PC-3 (cell line): ENCODE measurements around the gene VPS18. TPM values are rescaled to one million over a fixed set of nuclear protein-coding genes. Genes with fewer than 3 reads are reported as not detected.

Experiments used
- ATAC-seq: fragments of 200-7000 bp; cut with Tn5 transposase; 2 replicates; pipeline ENCODE4 v1.9.1; 2020; ENCODE audit warnings: mild to moderate bottlenecking, moderate library complexity
- BruUV-seq: library from RNA; stranded (reverse); fragments of 400-500 nt; replicated peaks from 2 replicates; lab custom pipeline; 2021; lab: Mats Ljungman, UMichigan
- CTCF ChIA-PET: fragments of 300-600 bp; sonication (Branson Sonifier 250); formaldehyde crosslinking; loops from one replicate; lab custom pipeline; 2022; ENCODE audit warnings: antibody characterized with exemption; lab: Charles Lee
- POLR2A ChIA-PET: fragments of 300-600 bp; sonication (Branson Sonifier 250); formaldehyde crosslinking; loops from one replicate; lab custom pipeline; 2022; ENCODE audit warnings: antibody characterized with exemption; ENCODE audit not compliant: unreplicated experiment; lab: Charles Lee
- DNase-seq: peaks from one replicate; pipeline ENCODE4 v3.0.0-alpha.2; 2015
- H2AFZ ChIP-seq: fragments of 300-600 bp; sonication (generic); 2 replicates; pipeline ENCODE4 v1.6.0; 2016; ENCODE audit warnings: antibody characterized with exemption, low read length
- H3F3A ChIP-seq: fragments of 300-600 bp; sonication (generic); one replicate; pipeline ENCODE4 v1.6.0; 2017; ENCODE audit warnings: antibody characterized with exemption, low read length, control low read depth, mild to moderate bottlenecking; ENCODE audit not compliant: unreplicated experiment
- H3K27ac ChIP-seq: fragments of 300-600 bp; sonication (generic); 2 replicates; pipeline ENCODE4 v1.5.1; 2016; ENCODE audit warnings: mild to moderate bottlenecking, low read length
- H3K27me3 ChIP-seq: fragments of 300-600 bp; sonication (generic); 2 replicates; pipeline ENCODE4 v1.6.1; 2016; ENCODE audit warnings: low read length, mixed read lengths
- H3K36me3 ChIP-seq: fragments of 300-600 bp; sonication (generic); 2 replicates; pipeline ENCODE4 v1.6.1; 2016; ENCODE audit warnings: low read depth, mixed run types, low read length, mixed read lengths
- H3K4me1 ChIP-seq: fragments of 300-600 bp; sonication (generic); 2 replicates; pipeline ENCODE4 v1.5.1; 2016; ENCODE audit warnings: low read length; ENCODE audit not compliant: insufficient read depth
- H3K4me2 ChIP-seq: fragments of 300-600 bp; sonication (generic); 2 replicates; pipeline ENCODE4 v1.6.0; 2016; ENCODE audit warnings: low read length
- H3K4me3 ChIP-seq: fragments of 300-600 bp; sonication (generic); 2 replicates; pipeline ENCODE4 v1.5.1; 2016; ENCODE audit warnings: mild to moderate bottlenecking, low read length, mixed read lengths
- H3K79me2 ChIP-seq: fragments of 300-600 bp; sonication (generic); 2 replicates; pipeline ENCODE4 v1.6.1; 2017; ENCODE audit warnings: low read length, mixed read lengths
- H3K9ac ChIP-seq: fragments of 300-600 bp; sonication (generic); 2 replicates; pipeline ENCODE4 v1.6.0; 2016; ENCODE audit warnings: mild to moderate bottlenecking, low read length
- H3K9me2 ChIP-seq: fragments of 300-600 bp; sonication (generic); replicated peaks from 2 replicates; pipeline ENCODE4 v1.6.1; 2016; ENCODE audit warnings: mixed run types, low read length, mixed read lengths
- H3K9me3 ChIP-seq: fragments of 300-600 bp; sonication (generic); 2 replicates; pipeline ENCODE4 v1.6.1; 2016; ENCODE audit warnings: low read length, mixed read lengths
- H4K20me1 ChIP-seq: fragments of 300-600 bp; sonication (generic); 2 replicates; pipeline ENCODE4 v1.6.1; 2016; ENCODE audit warnings: low read length, mixed read lengths
- CTCF ChIP-seq: fragments of 300-600 bp; sonication (generic); conservative IDR thresholded peaks from 2 replicates; pipeline ENCODE4 v1.5.1; 2017; ENCODE audit warnings: antibody characterized with exemption, low read depth, mild to moderate bottlenecking, low read length
- EZH2 ChIP-seq: fragments of 300-600 bp; sonication (generic); IDR thresholded peaks from one replicate; pipeline ENCODE4 v1.6.1; 2017; ENCODE audit warnings: antibody characterized with exemption, mild to moderate bottlenecking, low read length; ENCODE audit not compliant: unreplicated experiment
- EZH2phosphoT487 ChIP-seq: fragments of 300-600 bp; sonication (generic); IDR thresholded peaks from 2 replicates; pipeline ENCODE4 v1.6.1; 2018; ENCODE audit warnings: mild to moderate bottlenecking, antibody characterized with exemption, low read length, borderline replicate concordance
- intact Hi-C: fragments of 100-400 bp; cut with micrococcal nuclease; formaldehyde crosslinking; loops from 2 replicates; pipeline ENCODE4 v1.9.0; 2023
- total RNA-seq: library from RNA; depleted of rRNA; stranded (reverse); fragments of >200 nt; gene quantifications from 2 replicates; pipeline ENCODE4 v1.2.3, GENCODE V29; 2014

The VPS18 gene
- total RNA-seq, 1 experiment from 2014 or later = 37.6 TPM

GRCh38 chr15:40949756-40950207 lies 55.5 kb downstream of the VPS18 start:
- no peaks in the 10 kb centered on the region for H4K20me1 ChIP-seq
- no TSS peak for BruUV-seq
- DNase-seq = no peak
- H3F3A ChIP-seq = no peaks in the 10 kb centered on the region
- H3K9me3 ChIP-seq = no peaks in the 10 kb centered on the region
- H3K9me2 ChIP-seq = no peaks in the 10 kb centered on the region
- peaks cover 16% of the 10 kb centered on the region for H3K4me1 ChIP-seq
- no peak overlapping the region for H3K4me2 ChIP-seq
- intact Hi-C loops = loop anchor here (5.0 kb wide), 1 partner anchor 48 kb away; no protein-coding TSS in a partner anchor
- H3K36me3 ChIP-seq = no peaks in the 10 kb centered on the region
- H2AFZ ChIP-seq = no peak overlapping the region
- no peaks in the 10 kb centered on the region for H3K79me2 ChIP-seq
- H3K27me3 ChIP-seq = no peaks in the 10 kb centered on the region
- ATAC-seq = no peak
- H3K27ac ChIP-seq = no peak overlapping the region
- H3K9ac ChIP-seq = no peak overlapping the region
- POLR2A ChIA-PET = interaction anchor here (0.7 kb wide), 1 partner anchor 383 kb away, joined by 6 read pairs; no protein-coding TSS in a partner anchor
- H3K4me3 ChIP-seq = no peak overlapping the region
- CTCF ChIA-PET = no interaction called here
- no peak for TF ChIP-seq EZH2phosphoT487
- TF ChIP-seq EZH2 = no peak
- TF ChIP-seq CTCF = no peak

- no peak overlapping the region for H3K4me2 ChIP-seq
- no peaks in the 10 kb centered on the region for H3K27me3 ChIP-seq
- no peak overlapping the region for H3K4me3 ChIP-seq
- no peaks in the 10 kb centered on the region for H3K79me2 ChIP-seq
- TF ChIP-seq EZH2phosphoT487 (no peak), CTCF (no peak), EZH2 (no peak)
- CTCF ChIA-PET = interaction anchor here (0.7 to 0.8 kb wide), 2 partner anchors 9 to 22 kb away, joined by 6 read pairs; no protein-coding TSS in a partner anchor
- no peaks in the 10 kb centered on the region for H3K9me2 ChIP-seq
- POLR2A ChIA-PET = interaction anchor here (0.6 kb wide), 1 partner anchor 46 kb away, joined by 3 read pairs; no protein-coding TSS in a partner anchor
- no peak overlapping the region for H3K27ac ChIP-seq
- no peaks in the 10 kb centered on the region for H3F3A ChIP-seq
- H3K4me1 ChIP-seq = peaks cover 16% of the 10 kb centered on the region
- DNase-seq (no peak), ATAC-seq (no peak)
- no peaks in the 10 kb centered on the region for H4K20me1 ChIP-seq
- no peak overlapping the region for H3K9ac ChIP-seq
- BruUV-seq = no TSS peak
- H3K36me3 ChIP-seq = no peaks in the 10 kb centered on the region
- H2AFZ ChIP-seq = no peak overlapping the region
- no peaks in the 10 kb centered on the region for H3K9me3 ChIP-seq
- intact Hi-C loops = loop anchor here (5.0 kb wide), 1 partner anchor 46 kb away; no protein-coding TSS in a partner anchor
These were observed 57.5 kb downstream of the VPS18 start for GRCh38 chr15:40951764-40952163.

- peak overlapping the region; percentile 74 for H3K9ac ChIP-seq
- ChIA-PET CTCF (interaction anchor here (0.7 to 1.3 kb wide), 4 partner anchors 9 to 73 kb away, joined by 3 to 10 read pairs (median 6); no protein-coding TSS in a partner anchor), POLR2A (interaction anchor here (0.6 to 0.7 kb wide), 3 partner anchors 23 to 1799 kb away, joined by 3 to 21 read pairs (median 9); no protein-coding TSS in a partner anchor)
- intact Hi-C loops = loop anchor here (5.0 kb wide), 1 partner anchor 45 kb away; no protein-coding TSS in a partner anchor
- H3K36me3 ChIP-seq = no peaks in the 10 kb centered on the region
- H3K9me2 ChIP-seq = no peaks in the 10 kb centered on the region
- no peak for DNase-seq
- no peaks in the 10 kb centered on the region for H3K9me3 ChIP-seq
- BruUV-seq = TSS peak; percentile 82
- TF ChIP-seq CTCF (no peak), EZH2 (no peak), EZH2phosphoT487 (no peak)
- H3K27ac ChIP-seq = peak overlapping the region; percentile 35
- H3K27me3 ChIP-seq = no peaks in the 10 kb centered on the region
- H4K20me1 ChIP-seq = no peaks in the 10 kb centered on the region
- H2AFZ ChIP-seq = peak overlapping the region; percentile 89
- no peak for ATAC-seq
- H3K79me2 ChIP-seq = no peaks in the 10 kb centered on the region
- H3F3A ChIP-seq = no peaks in the 10 kb centered on the region
- peak overlapping the region; percentile 79 for H3K4me3 ChIP-seq
- H3K4me2 ChIP-seq = peak overlapping the region; percentile 95
- H3K4me1 ChIP-seq = peaks cover 16% of the 10 kb centered on the region
These were observed 58.2 kb downstream of the VPS18 start for GRCh38 chr15:40952301-40952900.
